NCI-H1105 treated with DMSO at 0.1 percent for 48 hours (cell line): ENCODE data around the gene OS9.
A peak's percentile ranks its signal among the peaks of the same experiment; 100 is the strongest.

Experiments
- DNase-seq: peaks from one replicate; lab custom pipeline; 2025; lab: John Stamatoyannopoulos, UW

Gene OS9

GRCh38 chr12:57751788-57752667 lies 58.1 kb downstream of the OS9 start, which contains the start of gene CDK4:
Gene CDK4 (minus strand): TSS chr12:57752310. CDS start chr12:57751717, 593 bp downstream.
- DNase-seq: peak; percentile 94

- no peak for DNase-seq
Measured at GRCh38 chr12:57752668-57753000, 58.7 kb downstream of the OS9 start.

GRCh38 chr12:57753756-57754337 lies 59.9 kb downstream of the OS9 start:
- DNase-seq: no peak

- peak; percentile 70 for DNase-seq
Measured at GRCh38 chr12:57754411-57755193, 60.7 kb downstream of the OS9 start, which contains the start of gene MARCHF9. Gene MARCHF9 (plus strand): TSS chr12:57755103. CDS start chr12:57755529, 426 bp downstream.

- DNase-seq: no peak
Measured at GRCh38 chr12:57755194-57755453, 61.2 kb downstream of the OS9 start.

GRCh38 chr12:57755454-57756372 lies 61.8 kb downstream of the OS9 start:
- DNase-seq: no peak

- no peak for DNase-seq
Measured at GRCh38 chr12:57756406-57757341, 62.7 kb downstream of the OS9 start.

GRCh38 chr12:57757771-57758170 lies 63.8 kb downstream of the OS9 start:
- no peak for DNase-seq

GRCh38 chr12:57758552-57759359 lies 64.8 kb downstream of the OS9 start:
- DNase-seq: no peak

GRCh38 chr12:57759360-57759980 lies 65.5 kb downstream of the OS9 start:
- DNase-seq: no peak

GRCh38 chr12:57760347-57760982 lies 66.5 kb downstream of the OS9 start:
- DNase-seq: no peak

- DNase-seq: no peak
Measured at GRCh38 chr12:57761391-57761998, 67.6 kb downstream of the OS9 start.

- DNase-seq: no peak
Measured at GRCh38 chr12:57762463-57762862, 68.5 kb downstream of the OS9 start.

- DNase-seq: no peak
Measured at GRCh38 chr12:57763881-57764661, 70.1 kb downstream of the OS9 start.

- DNase-seq: no peak
Measured at GRCh38 chr12:57764662-57765002, 70.7 kb downstream of the OS9 start.

GRCh38 chr12:57765003-57765697 lies 71.2 kb downstream of the OS9 start:
- DNase-seq: no peak
